Fibroblast of the conjunctiva (primary cell): Measurements from ENCODE around the gene PTMA.
A peak's percentile ranks its signal among the peaks of the same experiment; 100 is the strongest.
"Not testable (repeated sequence)": the region's sequence is repeated elsewhere in the genome, so short reads cannot be mapped to it uniquely, and the experiment has no call there.

Source experiments
- DNase-seq: peaks from one replicate; pipeline ENCODE4 v3.0.0-alpha.2; 2010; ENCODE audit warnings: low read depth

PTMA gene, protein sequence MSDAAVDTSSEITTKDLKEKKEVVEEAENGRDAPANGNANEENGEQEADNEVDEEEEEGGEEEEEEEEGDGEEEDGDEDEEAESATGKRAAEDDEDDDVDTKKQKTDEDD

DNA sequence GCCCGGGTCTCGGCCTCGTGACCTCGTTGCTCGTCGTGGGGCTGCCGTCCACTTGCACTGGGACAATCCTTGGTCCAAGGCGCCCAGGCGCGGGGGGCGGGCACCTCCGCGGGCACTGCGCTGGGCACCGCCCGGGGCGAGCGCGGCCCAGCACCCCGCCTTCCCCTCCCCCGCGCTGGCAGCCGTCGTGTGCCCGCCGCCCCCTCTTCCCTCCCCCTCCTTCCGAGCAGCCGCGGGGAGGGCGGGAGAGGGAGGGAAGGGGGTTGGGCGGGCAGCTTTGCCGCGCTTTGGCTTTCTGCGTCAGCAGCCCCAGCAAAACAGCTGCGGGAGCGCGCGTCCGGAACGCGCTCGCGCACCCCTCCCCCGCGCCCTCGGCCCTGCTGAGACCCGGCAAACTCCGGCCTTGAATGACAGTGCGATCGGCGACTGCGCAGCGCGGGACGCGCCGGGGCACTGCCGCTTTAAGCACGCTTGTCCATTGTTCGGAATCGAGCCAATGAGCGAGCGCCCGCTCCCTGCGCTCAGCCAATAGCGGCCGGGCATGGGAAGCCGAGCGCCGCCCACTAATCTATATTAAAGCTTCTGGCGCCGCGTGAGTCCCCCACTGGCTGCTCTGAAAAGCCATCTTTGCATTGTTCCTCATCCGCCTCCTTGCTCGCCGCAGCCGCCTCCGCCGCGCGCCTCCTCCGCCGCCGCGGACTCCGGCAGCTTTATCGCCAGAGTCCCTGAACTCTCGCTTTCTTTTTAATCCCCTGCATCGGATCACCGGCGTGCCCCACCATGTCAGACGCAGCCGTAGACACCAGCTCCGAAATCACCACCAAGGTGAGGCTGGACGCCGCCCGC, at the start of gene PTMA:
Gene PTMA, plus strand, starts transcription at position 599 of the 846 bp plus-strand sequence. Its CDS starts 182 bp downstream, at position 781.
- peak; percentile 100 for DNase-seq

DNA sequence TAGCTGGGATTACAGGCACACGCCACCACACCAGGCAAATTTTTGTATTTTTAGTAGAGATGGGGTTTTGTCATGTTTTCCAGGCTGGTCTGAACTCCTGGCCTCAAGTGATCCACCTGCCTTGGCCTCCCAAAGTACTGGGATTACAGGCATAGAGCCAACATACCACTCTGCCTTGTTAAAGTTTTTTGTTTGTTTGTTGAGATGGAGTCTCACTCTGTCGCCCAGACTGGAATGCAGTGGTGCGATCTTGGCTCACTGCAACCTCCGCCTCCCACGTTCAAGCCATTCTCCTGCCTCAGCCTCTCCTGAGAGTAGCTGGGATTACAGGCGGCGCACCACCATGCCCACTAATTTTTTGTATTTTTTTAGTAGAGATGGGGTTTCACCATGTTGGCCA, 48.3 kb upstream of the PTMA start:
- DNase-seq, result not testable (repeated sequence)

DNA sequence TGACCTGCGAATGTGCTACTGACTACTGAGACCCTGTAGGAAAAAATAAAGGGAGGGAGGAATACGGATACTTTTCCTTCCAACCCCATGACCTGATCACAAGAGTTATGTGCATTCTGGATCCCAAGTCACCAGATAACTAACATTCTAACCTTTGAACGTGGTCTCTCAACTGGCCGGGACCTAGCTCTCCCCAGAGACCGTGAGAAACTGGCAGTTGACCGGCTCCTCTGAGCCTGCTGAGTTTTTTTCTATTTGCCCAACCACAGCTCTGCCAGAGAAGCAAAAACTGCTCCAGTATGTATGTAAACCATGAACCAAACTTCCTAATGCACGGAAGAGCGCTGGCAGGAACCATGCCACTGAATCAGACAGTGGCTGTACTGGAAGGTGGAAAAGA, 47.5 kb upstream of the PTMA start:
- DNase-seq, result no peak

DNA sequence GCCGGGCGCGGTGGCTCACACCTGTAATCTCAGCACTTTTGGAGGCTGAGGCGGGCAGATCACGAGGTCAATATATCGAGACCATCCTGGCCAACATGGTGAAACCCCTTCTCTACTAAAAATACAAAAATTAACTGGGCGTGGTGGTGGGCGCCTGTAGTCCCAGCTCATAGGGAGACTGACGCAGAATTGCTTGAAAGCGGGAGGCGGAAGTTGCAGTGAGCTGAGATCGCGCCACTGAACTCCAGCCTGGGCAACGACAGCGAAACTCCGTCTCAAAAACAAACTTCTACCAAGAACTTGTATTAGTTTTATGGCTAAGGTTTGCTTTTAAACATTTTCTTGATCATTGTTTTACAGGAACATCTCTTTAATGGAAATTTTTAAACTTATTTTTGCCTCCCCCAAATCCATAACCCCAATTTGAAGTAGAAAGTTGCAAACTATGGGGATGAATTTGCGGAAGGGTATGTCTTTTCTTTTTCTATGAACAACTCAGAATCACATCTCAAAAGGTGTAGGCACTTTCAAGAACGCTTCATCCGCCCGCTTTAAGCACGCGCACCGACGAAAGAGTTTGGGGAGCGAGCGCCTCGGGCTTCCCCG, 46.8 kb upstream of the PTMA start:
- no peak for DNase-seq

DNA sequence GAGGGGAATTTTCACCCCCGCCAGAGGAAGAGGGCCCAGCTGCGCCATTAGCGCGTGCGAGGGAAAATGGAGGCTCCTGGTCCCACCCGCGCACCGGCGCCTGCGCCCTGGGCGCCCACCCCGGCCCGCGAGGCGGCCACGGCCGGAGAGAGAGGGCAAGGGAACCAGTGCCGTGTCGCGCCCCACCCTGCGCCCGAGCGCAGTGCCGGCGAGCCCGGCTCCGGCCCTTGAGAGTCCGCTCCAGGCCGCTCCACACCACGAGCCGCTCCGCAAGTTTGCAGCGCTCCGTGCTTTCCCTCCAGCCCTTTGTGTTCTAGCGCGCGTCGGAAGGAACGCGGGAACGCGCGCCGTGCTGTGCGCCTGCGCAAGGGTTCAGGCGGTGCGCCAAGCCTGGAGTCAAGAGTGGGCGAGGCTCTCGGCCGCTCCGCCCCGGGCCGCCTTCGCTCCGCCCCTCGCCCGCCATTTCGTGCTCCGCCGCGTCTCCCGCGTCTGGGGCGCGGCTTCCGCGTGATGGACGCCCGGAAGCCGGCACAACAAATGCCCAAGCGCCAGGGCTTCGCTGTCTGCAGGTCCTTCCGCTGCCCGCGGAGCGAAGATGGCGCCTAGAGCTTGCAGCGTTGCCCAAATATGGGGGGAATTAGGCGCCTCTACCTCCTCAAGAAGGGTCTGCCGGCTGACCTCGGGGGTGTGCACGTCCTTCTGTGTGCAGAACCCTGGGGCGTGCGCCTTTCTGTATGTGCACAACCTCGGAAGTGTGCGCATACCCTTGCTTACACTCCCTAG, 46.1 kb upstream of the PTMA start:
- DNase-seq, result peak; percentile 94

DNA sequence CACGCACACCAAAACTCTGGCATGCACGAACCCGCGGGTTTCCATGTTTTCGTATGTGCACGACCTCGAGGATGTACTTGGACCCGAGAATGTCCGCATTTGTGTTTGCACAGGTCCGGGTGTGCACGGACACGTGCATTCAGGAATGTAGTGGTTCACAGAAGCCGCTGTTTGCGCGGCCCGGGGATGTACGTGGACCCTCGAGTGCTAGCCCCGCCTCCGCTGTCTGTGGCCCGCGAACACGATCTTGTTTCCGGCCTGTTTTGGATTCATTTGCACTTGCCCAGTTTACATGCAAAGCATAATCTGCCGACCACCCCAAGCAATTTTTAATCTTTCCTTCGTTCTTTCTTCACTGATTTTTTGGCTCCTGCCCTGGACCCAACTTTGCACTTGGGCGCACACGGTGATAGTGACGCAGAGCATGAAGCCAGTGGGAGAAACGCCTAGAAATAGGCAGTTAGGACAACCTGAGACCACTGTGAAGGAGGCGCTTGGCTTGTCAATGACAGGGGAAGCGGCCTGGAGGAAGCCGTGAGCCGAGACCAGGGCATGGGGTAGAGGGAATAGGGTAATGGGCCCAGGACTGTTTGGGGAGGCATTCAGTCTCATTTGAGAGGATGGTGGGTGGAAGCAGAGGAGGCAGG, 45.4 kb upstream of the PTMA start:
- DNase-seq, result no peak

DNA sequence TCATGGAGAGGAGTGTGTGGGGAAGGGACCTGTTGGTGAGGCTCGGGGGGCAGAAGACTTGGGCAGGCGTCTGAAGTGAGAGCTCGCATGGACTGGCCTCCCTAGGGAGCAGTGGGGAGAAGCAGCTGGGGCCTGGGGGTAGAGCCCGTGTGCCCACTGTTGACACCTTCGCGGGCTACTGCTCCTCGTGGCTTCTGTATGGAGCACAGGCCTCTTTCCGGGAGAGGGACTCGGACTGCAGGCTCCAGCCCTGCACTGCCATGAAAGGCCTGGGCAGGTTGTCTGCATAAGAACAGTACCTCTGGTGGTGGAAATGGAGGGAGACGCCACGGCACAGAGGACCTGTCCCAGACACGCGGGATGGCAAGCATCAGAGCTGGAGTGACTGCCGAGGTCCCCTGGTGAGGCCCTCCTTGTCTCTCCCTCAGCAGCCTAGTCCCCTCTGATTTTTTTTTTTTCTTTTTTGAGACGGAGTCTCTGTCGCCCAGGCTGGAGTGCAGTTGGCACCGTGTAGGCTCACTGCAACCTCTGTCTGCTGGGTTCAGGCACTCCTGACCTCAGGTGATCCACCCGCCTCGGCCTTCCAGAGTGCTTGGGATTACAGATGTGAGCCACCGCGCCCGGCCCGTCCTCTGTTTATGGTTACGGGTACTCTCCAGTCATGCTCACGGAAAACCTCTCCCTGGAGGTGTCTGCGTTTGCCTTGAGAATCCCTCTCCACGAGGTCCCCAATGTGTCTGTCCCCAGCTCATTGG, 44.7 kb upstream of the PTMA start:
- DNase-seq, result no peak

DNA sequence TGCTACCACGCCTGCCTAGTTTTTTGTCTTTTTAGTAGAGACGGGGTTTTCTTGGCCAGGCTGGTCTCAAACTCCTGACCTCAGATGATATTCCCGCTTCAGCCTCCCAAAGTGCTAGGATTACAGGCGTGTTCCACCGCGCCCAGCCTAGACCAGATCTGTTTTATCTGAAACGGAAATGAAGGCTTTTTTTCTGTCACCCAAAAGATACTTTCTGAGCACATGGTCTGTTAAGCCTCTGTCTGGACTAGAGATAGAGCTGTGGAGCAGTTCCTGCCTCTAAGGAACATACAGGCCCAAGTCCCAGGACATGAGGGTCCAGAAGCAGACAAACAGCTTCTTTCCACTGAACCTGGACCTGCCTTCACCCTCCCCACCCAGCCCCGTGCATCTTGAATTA, 43.6 kb upstream of the PTMA start:
- no peak for DNase-seq

DNA sequence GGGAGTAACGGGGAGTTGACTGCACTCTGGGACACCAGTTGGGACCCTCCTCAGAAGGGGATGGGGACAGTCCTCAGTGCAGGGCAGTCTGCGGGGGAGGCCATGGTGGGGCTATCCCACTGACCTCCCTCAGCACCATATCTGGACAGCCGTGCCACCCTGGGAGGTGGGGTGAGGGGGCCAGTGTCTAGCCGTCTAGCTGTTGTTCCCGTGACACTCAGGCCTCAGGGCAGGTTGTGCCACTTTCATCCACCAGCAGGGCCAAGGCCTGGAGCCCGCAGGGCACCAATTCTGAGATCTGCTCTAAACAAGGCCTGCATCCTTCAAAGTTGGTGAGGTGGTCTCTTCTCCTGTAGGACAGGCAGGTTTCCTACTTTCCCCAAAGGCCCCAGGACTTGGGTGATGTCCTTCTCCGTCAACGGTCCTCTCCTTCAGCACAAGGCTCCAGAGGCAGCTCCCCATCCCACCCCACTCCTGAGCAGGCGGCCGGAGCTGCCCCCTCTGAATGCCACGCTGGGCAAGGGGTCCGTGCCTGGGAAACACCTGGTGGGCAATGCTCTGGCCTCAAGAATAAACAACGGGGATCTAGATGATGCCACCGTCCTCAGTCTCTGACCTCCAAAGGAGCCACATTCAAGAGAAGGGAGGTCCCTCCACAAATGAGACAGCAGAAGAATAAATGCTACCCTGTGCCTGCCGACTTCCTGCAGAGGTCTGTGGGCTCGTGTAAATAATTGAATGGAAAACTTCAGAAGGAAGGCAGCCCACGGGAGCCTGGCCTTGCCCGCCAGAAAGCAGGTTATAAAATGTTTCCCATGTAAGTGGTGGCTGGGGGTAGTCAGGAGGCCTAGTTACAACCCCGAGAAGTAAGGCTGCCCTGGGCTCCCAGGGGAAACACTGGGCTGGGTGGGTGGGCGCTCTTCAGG, 42.8 kb upstream of the PTMA start:
- no peak for DNase-seq

DNA sequence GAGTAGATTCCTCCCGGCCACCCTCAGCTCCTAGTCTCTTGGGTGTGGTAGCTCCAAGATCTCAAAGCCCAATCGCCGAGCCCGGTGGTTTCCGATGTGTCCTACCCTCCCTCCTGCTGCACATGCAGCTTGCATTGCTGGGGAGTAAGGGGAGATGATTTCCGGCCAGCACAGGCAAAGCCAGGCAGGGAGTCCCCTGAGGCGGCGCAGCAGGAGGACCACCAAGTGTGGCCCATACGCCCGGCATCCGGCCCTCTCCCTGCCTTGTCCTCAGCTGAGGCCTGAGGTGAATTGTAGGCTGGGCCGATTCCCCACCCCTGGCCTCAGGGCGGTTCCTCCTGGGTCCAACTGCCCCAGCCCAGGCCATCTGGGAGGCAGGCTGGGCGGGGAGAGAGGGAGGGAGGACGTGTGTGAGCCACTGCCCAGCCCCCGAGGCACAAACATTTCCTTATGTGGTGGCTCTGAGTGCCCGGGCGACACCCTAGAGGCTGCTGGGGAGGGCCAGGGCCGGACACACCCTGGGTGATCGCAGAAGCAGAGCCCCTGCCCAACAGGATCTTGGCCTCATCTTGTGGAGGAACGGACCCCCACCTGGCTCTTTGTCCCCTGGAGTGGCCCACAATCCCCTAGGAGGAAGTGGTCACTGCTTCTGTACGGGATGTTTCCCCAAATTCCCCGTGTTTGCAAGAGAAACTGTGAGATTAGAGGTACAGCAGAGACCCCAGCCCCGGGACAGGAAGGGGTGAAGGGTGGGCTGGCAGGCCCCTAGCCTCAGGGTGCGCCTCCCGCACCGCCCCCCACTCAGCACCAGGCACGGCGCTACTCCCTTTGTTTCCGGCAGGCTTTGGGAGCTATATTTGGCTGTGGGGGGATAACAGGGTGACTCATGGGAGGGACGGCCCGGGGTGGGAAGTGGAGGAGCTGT, 41.9 kb upstream of the PTMA start:
- DNase-seq, result peak; percentile 87

DNA sequence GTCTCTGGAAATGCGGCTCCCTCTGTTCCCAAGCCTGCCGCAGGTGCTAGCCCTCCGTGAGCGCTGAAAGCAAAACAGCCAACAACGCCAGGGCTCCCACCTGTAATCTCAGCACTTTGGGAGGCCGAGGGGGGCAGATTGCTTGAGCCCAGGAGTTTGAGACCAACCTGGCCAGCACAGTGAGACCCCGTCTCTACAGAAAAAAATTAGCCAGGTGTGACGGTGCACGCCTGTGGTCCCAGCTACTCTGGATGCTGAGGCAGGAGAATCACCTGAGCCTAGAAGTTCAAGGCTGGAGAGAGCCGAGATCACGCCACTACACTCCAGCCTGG, 41.3 kb upstream of the PTMA start:
- DNase-seq, result no peak

DNA sequence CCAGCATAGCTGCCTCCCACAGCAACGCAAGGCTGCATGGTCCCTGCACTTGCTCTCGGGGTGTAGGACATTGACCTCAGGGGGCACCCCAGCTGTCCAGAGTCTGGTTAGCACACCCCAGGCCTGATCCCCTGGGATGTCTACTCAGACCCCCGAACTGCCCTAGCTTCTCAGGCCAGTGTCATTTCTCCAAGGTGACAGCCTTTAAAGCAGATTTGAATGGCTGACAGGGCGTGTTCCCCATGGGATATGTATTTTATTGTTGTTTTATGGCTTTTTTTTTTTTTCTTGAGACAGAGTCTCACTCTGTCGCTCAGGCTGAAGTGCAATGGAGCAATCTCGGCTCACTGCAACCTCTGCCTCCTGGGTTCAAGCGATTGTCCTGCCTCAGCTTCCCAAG, 40.8 kb upstream of the PTMA start:
- DNase-seq, result no peak

DNA sequence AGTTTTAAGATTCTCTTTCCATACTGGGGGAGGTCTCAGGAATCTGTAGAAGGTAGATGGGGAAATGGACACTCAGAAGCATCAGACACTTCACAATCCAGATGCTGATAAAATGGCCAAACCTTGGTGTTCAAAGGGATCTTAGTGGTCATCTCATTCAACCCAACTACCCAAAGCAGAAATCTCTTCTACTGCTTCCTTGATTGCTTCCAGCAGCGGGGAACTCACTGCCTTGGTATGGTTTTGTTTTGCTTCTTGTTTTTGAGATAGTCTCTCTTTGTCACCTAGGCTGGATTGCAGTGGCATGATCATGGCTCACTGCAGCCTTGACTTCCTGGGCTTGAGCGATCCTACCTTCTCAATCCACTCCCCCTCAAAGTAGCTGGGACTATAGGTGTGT, 39.3 kb upstream of the PTMA start:
- DNase-seq, result no peak

DNA sequence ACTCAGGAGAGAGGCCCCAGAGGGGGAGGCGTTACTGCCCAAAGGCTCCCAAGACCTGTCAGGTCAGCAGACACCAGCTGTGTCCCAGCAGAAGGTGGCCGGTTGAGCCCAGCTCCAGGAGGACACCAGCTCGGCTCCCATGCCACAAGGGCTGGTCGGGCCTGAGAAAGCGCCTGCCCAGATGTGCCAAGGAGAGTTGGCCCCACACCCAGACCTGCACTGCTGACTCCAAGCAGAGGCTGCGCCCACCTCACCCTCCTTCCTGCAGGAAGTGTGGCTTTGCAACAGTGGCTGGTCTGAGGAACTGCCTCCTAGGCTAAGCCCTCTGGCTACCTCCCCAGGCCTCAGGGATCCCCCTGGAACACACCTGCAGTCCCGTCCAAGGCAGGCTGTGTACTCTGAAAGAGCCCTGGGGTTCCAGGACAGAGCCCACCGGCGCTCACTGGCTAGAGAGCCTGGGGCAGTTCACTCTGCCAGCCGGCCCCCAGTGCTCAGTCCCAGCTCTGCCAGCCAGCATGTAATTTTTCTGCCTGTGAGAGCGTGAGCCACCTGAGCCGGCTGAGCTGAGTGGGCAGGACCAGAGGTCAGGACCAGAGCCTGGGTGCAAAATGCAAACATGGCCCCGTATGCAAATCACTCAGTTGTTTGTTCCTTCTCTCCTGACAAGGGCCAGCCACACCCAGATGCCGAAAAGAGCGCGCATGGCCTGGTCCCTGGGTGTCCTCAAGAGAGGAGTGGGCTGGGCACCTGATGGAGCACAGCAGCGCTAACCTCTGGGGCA, 36.9 kb upstream of the PTMA start:
- no peak for DNase-seq

DNA sequence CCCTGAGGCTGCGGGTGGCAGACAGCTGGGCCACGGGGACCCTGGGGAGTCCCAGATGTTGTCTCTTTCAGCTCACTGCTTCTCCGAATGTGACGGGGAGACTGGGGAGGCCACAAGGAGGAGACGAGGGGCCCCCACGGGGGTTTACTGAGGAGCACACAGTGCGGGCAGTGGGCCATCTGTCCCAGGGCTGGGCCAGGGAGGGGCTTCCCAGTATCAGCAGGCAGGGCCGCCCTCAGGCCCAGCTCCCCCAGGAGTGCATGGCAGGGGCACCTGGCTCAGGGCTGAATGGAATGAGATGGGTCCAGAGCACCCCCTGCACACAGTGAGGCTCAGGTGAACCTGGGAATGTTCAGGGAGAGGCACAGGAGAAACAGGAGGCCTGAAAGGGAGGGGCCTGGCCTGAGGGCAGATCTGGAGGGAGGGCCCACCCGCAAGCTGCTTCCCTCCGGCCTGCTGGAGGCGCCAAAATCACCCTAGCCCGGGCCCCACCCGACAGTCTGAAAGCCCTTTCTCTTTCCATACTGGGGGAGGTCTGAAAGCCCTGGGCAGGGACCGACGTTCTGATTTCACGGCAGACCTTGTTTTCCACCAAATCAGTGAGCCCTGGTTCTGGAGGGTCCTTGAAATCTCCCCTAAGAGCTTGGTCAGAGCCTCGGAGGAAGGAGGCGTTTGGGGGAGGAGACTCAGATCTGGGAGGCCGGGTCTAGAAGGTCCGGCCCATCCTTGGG, 35.5 kb upstream of the PTMA start:
- DNase-seq, result no peak

DNA sequence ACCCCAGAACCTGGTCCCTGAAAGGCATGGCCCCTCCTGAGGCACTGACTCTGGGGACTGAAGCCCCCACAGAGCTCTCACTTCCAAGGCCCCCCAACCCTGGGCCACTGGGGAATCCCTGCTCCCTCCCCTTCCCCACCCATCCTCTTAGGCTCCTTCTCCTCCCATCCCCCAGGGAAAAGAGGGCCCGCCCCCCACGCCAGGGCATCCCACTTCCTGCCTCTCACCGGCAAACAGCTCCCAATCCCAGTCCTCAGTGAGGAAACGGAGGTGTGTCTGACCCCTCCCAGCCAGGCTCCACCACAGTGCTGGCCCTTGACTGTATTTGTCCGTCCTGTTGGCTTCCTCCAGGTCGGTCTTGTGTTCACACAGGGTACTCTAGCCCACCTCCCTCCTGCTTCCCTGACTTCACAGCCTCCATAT, 35.0 kb upstream of the PTMA start:
- no peak for DNase-seq

DNA sequence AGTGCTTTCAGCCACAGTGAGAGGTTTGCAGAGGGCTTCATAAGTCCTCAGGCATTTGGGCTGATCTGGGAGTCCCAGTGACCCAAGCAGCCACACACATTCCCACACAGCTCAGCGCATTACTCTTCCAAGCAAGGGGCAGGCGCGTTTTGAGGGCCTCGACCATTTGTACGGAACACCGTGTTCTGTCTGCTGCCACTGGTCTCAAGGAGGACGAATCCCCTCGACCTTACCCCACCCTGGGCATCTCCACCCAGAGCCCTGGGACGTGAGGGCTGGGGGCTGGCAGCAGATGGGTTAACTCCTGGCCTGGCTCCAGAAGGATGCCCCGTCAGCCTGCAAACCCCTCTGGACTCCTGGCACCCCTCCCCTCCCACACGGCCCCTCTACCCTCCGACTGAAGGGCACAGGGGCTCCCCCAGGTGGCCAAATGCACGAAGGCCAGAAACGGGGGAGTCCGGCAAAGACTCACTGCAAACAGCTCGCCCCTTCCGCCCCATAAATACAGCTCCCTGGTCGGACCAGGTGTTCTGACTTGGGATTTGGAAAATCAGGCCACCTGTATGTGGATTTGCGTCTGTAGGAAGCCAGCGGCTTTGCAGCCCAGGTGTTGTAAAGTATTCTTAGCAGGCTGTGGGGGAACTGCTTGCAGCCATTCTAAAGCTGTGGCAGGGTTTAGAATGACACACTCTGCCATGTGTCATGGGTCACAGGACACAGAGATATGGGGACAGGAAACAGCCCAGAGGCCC, 33.6 kb upstream of the PTMA start:
- DNase-seq, result peak; percentile 26
